ENCODE data around the gene KLF16. TPM values are rescaled to one million over a fixed set of nuclear protein-coding genes. Genes with fewer than 3 reads are reported as not detected.

The KLF16 gene
- total RNA-seq, 2 donors from 2014 or later = 7.7 to 11.0 TPM

GRCh38 chr19:1810439-1811160 lies 52.8 kb downstream of the KLF16 start:
- Histone ChIP-seq H3K36me3 (no peaks in the 10 kb centered on the region), H3K27ac (peak overlapping the region; percentile 50 to 61)

GRCh38 chr19:1809678-1810077 lies 53.7 kb downstream of the KLF16 start:
- ATAC-seq (ENCODE audit: insufficient number of reproducible peaks, low FRiP score, low read depth) (no peak), DNase-seq (ENCODE audit: low spot score) (no peak)
- Histone ChIP-seq H3K36me3 (no peaks in the 10 kb centered on the region), H3K9me3 (no peaks in the 10 kb centered on the region), H3K4me3 (no peak overlapping the region), H3K4me1 (ENCODE audit: control insufficient read depth in 1 of 2, low read depth in 2 of 2) (peaks cover 4 to 17% of the 10 kb centered on the region in 2 donors), H3K27me3 (replicated peaks; ENCODE audit: insufficient read depth) (no peaks in the 10 kb centered on the region), H3K27ac (no peak overlapping the region)
- TF ChIP-seq, protein P1, sequence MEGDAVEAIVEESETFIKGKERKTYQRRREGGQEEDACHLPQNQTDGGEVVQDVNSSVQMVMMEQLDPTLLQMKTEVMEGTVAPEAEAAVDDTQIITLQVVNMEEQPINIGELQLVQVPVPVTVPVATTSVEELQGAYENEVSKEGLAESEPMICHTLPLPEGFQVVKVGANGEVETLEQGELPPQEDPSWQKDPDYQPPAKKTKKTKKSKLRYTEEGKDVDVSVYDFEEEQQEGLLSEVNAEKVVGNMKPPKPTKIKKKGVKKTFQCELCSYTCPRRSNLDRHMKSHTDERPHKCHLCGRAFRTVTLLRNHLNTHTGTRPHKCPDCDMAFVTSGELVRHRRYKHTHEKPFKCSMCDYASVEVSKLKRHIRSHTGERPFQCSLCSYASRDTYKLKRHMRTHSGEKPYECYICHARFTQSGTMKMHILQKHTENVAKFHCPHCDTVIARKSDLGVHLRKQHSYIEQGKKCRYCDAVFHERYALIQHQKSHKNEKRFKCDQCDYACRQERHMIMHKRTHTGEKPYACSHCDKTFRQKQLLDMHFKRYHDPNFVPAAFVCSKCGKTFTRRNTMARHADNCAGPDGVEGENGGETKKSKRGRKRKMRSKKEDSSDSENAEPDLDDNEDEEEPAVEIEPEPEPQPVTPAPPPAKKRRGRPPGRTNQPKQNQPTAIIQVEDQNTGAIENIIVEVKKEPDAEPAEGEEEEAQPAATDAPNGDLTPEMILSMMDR (IDR thresholded peaks at IDR 0.05) = no peak

More at GRCh38 chr19:1810439-1811160, 52.8 kb downstream of the KLF16 start:
- TF ChIP-seq, protein P1 (IDR thresholded peaks at IDR 0.05) = no peak
- no peak for DNase-seq (ENCODE audit: low spot score)
- Histone ChIP-seq H3K27me3 (replicated peaks; ENCODE audit: insufficient read depth) (no peaks in the 10 kb centered on the region), H3K9me3 (no peaks in the 10 kb centered on the region), H3K4me1 (ENCODE audit: control insufficient read depth in 1 of 2, low read depth in 2 of 2) (peaks cover 4 to 17% of the 10 kb centered on the region in 2 donors), H3K4me3 (no peak overlapping the region)
- no peak for ATAC-seq (ENCODE audit: insufficient number of reproducible peaks, low FRiP score, low read depth)

GRCh38 chr19:1808395-1808731 lies 55.0 kb downstream of the KLF16 start:
- DNase-seq (ENCODE audit: low spot score) (no peak), ATAC-seq (ENCODE audit: insufficient number of reproducible peaks, low FRiP score, low read depth) (no peak)
- H3K4me1 ChIP-seq (ENCODE audit: control insufficient read depth in 1 of 2, low read depth in 2 of 2) = peaks cover 4 to 16% of the 10 kb centered on the region in 2 donors
- TF ChIP-seq, protein P1 (IDR thresholded peaks at IDR 0.05) = no peak
- no peak overlapping the region for H3K27ac ChIP-seq
- no peaks in the 10 kb centered on the region for H3K27me3 ChIP-seq (replicated peaks; ENCODE audit: insufficient read depth)
- H3K9me3 ChIP-seq = no peaks in the 10 kb centered on the region
- H3K4me3 ChIP-seq = no peak overlapping the region
- H3K36me3 ChIP-seq = no peaks in the 10 kb centered on the region

GRCh38 chr19:1807695-1808394 lies 55.5 kb downstream of the KLF16 start:
- Histone ChIP-seq H3K9me3 (no peaks in the 10 kb centered on the region), H3K36me3 (no peaks in the 10 kb centered on the region), H3K4me3 (no peak overlapping the region), H3K27ac (no peak overlapping the region), H3K4me1 (ENCODE audit: control insufficient read depth in 1 of 2, low read depth in 2 of 2) (peaks cover 4 to 11% of the 10 kb centered on the region in 2 donors), H3K27me3 (replicated peaks; ENCODE audit: insufficient read depth) (no peaks in the 10 kb centered on the region)
- no peak for DNase-seq (ENCODE audit: low spot score)
- TF ChIP-seq, protein P1 (IDR thresholded peaks at IDR 0.05) = no peak
- ATAC-seq (ENCODE audit: insufficient number of reproducible peaks, low FRiP score, low read depth) = no peak

DNA sequence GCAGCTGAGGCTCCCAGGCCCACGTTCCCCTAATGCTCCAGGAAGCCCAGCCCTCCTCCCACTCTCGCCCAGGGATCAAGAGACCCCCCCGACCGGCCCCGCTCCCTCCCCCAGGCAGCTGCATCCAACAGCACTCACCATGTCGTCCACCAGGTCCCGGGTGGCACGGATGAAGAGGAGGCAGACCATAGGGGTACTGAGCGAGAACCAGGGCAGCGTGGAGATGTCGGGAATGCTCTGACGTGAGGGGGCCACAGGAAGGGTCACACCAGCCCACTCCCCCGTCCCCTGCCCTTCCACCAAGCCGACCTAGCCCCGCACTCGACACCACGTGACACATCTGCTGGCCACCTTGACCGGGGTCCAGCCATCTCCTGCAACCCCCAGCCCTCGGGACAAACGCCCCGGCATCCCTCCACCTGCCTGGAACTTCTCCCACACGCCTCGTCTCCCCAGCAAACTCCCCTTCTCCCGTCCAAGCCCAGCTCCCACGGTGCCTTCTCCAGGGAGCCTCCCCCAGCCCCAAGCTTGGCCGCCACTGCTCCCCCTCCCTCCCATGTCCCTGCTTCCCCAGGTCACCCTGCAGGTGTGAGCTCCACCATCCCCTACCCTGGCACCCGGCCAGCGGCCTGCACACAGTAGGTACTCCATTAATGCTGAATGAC lies 56.2 kb downstream of the KLF16 start:
- no peak for DNase-seq (ENCODE audit: low spot score)
- TF ChIP-seq, protein P1 (IDR thresholded peaks at IDR 0.05) = no peak
- H3K27me3 ChIP-seq (replicated peaks; ENCODE audit: insufficient read depth) = no peaks in the 10 kb centered on the region
- no peak overlapping the region for H3K4me3 ChIP-seq
- no peaks in the 10 kb centered on the region for H3K9me3 ChIP-seq
- no peak for ATAC-seq (ENCODE audit: insufficient number of reproducible peaks, low FRiP score, low read depth)
- no peak overlapping the region for H3K27ac ChIP-seq
- H3K36me3 ChIP-seq = no peaks in the 10 kb centered on the region
- peaks cover 4 to 8% of the 10 kb centered on the region in 2 donors for H3K4me1 ChIP-seq (ENCODE audit: control insufficient read depth in 1 of 2, low read depth in 2 of 2)

Measured in thoracic aorta (tissue), 2 donors.